ENCODE measurements around the gene LSM3. TPM values are rescaled to one million over a fixed set of nuclear protein-coding genes. Genes with fewer than 3 reads are reported as not detected.

LSM3 gene
- 16.7 and 17.7 TPM in 2 replicates for total RNA-seq (2022)
- Bru-seq, nascent RNA = percentile 85 among the genes with signal in this experiment
- BruChase-seq, experiment 1, labeled RNA remaining after a 6-hour chase = percentile 81 among the genes with signal in this experiment
- percentile 67 among the genes with signal in this experiment for BruChase-seq, experiment 2, labeled RNA remaining after a 2-hour chase
- long read RNA-seq, transcript LSM3-201 (4 exons, 3,815 nt) = major isoform, 312 of 327 reads
- long read RNA-seq, partial matches to known transcripts = 11 of 327 reads
- long read RNA-seq, other reads (novel, unspliced or antisense) = 4 of 327 reads

DNA sequence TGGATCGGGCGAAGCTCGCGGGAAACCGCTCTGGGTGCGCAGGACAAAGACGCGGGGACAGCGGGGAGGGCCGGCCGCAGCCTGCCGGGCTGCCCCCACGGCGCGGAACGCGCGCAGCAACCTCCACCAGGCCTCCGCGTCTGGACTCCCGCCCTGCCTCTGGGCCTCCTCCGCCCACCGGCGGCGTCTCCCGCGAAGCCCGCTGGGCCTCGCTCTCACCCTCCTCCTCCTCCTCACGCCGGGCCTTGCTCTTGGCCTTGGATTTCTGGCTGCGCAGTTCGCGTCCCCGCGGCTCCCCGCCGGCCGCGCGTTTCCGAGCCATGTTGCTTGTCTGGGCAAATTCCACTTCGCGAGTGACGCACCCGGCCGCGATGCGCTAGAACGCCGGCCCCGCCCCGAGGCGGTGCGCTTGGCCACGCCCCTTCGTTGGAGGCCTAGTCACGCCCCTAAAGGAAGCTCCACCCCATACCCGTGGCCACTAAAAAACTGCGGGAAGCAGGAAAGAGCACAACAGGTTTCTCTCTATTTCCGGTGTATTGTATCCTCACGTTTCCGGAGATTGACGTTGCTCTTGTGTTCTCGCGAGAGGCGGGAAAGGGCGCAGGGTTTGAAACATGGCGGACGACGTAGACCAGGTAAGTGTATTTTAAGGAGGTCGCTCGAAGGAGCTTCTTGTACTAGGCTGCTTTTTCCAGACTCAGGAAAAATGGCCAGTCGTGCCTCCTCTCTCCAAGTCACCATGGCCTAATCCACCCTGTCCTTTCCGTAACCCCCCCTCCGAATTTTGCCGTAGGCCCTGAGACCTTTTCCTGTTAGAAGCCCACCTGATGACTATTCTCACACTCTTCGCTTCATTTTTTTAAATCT lies at the start of gene LSM3, which contains the start of gene XPC:
TSS of gene LSM3 (plus strand) at position 571 of the 867 bp plus-strand sequence. CDS start at position 615, 44 bp downstream.
TSS of gene XPC (minus strand) at position 355 of the 867 bp plus-strand sequence. CDS start at position 322, 33 bp downstream.
- intact Hi-C loops (cut with micrococcal nuclease; ENCODE audit: unreplicated experiment) = loop anchor here (2.0 kb wide), 1 partner anchor 34 kb away; no protein-coding TSS in a partner anchor
- TF ChIP-seq, protein P1, sequence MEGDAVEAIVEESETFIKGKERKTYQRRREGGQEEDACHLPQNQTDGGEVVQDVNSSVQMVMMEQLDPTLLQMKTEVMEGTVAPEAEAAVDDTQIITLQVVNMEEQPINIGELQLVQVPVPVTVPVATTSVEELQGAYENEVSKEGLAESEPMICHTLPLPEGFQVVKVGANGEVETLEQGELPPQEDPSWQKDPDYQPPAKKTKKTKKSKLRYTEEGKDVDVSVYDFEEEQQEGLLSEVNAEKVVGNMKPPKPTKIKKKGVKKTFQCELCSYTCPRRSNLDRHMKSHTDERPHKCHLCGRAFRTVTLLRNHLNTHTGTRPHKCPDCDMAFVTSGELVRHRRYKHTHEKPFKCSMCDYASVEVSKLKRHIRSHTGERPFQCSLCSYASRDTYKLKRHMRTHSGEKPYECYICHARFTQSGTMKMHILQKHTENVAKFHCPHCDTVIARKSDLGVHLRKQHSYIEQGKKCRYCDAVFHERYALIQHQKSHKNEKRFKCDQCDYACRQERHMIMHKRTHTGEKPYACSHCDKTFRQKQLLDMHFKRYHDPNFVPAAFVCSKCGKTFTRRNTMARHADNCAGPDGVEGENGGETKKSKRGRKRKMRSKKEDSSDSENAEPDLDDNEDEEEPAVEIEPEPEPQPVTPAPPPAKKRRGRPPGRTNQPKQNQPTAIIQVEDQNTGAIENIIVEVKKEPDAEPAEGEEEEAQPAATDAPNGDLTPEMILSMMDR (IDR thresholded peaks at IDR 0.05; ENCODE audit: unreplicated experiment) = no peak
- no TSS peak for BruUV-seq (replicated peaks)
- peak; percentile 95 for DNase-seq
- Mint-ChIP-seq H3K27me3 (ENCODE audit: unreplicated experiment) (no peaks in the 10 kb centered on the region), H3K9me3 (ENCODE audit: low read depth, unreplicated experiment) (no peaks in the 10 kb centered on the region), H3K4me3 (ENCODE audit: low read depth, unreplicated experiment) (peak within 1 kb of the TSS; percentile 97), H3K27ac (ENCODE audit: unreplicated experiment) (peak within 1 kb of the TSS; percentile 90), H3K4me1 (ENCODE audit: low read depth, unreplicated experiment) (peaks cover 32% of the 10 kb centered on the region), H3K36me3 (ENCODE audit: insufficient read depth, unreplicated experiment) (peaks cover 35% of the 10 kb centered on the region)
- CTCF ChIA-PET = interaction anchor here (0.5 to 1.8 kb wide), 8 partner anchors 11 to 282 kb away, joined by 3 to 8 read pairs (median 4); partner anchors contain the start of genes CHCHD4 and TMEM43

DNA sequence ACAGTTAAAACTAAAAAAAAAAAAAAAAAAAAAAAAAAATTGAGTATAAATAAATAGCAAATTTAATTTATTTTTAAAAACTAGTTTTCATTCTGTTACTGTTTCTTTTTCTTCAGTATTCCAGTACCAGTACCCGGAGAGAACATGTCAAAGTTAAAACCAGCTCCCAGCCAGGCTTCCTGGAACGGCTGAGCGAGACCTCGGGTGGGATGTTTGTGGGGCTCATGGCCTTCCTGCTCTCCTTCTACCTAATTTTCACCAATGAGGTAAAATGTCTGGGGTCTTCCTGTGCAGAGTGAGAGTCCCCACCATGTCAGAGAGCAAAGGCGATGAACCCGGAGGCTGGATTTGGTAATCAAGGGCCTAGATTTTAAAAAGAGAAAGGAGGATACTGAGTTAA lies 49.3 kb upstream of the LSM3 start:
- TF ChIP-seq, protein P1 (IDR thresholded peaks at IDR 0.05; ENCODE audit: unreplicated experiment) = no peak
- Mint-ChIP-seq H3K4me3 (ENCODE audit: low read depth, unreplicated experiment) (no peak overlapping the region), H3K4me1 (ENCODE audit: low read depth, unreplicated experiment) (peaks cover 14% of the 10 kb centered on the region), H3K36me3 (ENCODE audit: insufficient read depth, unreplicated experiment) (peaks cover 47% of the 10 kb centered on the region), H3K27ac (ENCODE audit: unreplicated experiment) (no peak overlapping the region), H3K27me3 (ENCODE audit: unreplicated experiment) (no peaks in the 10 kb centered on the region), H3K9me3 (ENCODE audit: low read depth, unreplicated experiment) (no peaks in the 10 kb centered on the region)
- CTCF ChIA-PET = no interaction called here
- DNase-seq = no peak
- intact Hi-C loops (cut with micrococcal nuclease; ENCODE audit: unreplicated experiment) = loop anchor here (10.0 kb wide), 1 partner anchor 474 kb away; no protein-coding TSS in a partner anchor
- no TSS peak for BruUV-seq (replicated peaks)

DNA sequence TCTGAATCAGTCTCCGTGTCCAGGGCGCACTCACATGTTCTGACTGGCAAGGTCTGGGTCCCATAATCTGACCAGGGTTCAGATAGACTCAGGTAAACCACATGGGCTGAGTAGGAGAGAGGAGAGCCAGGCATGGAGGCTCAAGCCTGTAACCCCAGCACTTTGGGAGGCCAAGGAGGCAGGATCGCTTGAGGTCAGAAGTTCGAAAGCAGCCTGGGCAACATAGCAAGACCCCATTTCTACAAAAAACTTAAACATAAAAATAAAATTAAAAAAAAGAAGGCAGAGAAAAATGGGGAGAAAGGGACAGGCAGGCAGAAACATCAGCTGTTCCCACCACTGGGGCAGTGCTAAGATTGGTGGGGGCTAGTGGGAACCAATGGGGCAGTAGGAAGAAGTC lies 48.4 kb upstream of the LSM3 start:
- no peak overlapping the region for H3K27ac Mint-ChIP-seq (ENCODE audit: unreplicated experiment)
- H3K9me3 Mint-ChIP-seq (ENCODE audit: low read depth, unreplicated experiment) = no peaks in the 10 kb centered on the region
- CTCF ChIA-PET = no interaction called here
- H3K4me1 Mint-ChIP-seq (ENCODE audit: low read depth, unreplicated experiment) = peaks cover 14% of the 10 kb centered on the region
- intact Hi-C loops (cut with micrococcal nuclease; ENCODE audit: unreplicated experiment) = no loop called here
- no peaks in the 10 kb centered on the region for H3K27me3 Mint-ChIP-seq (ENCODE audit: unreplicated experiment)
- H3K36me3 Mint-ChIP-seq (ENCODE audit: insufficient read depth, unreplicated experiment) = peaks cover 48% of the 10 kb centered on the region
- no peak overlapping the region for H3K4me3 Mint-ChIP-seq (ENCODE audit: low read depth, unreplicated experiment)
- no peak for DNase-seq
- TF ChIP-seq, protein P1 (IDR thresholded peaks at IDR 0.05; ENCODE audit: unreplicated experiment) = no peak
- BruUV-seq (replicated peaks) = no TSS peak

DNA sequence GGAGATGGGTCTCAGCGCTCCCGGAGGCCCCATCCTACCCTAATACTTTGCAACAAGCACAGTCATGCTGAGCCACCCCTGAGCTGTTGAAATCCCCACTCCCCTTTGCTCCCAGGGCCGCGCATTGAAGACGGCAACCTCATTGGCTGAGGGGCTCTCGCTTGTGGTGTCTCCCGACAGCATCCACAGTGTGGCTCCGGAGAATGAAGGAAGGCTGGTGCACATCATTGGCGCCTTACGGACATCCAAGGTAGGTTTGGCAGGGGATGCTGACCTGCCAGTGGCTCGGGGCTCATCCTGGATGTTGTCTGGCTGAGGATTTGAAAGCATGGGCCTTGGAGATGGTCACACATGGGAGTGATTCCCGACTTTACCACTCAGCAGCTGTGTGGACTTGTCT lies 47.9 kb upstream of the LSM3 start:
- peaks cover 45% of the 10 kb centered on the region for H3K36me3 Mint-ChIP-seq (ENCODE audit: insufficient read depth, unreplicated experiment)
- H3K9me3 Mint-ChIP-seq (ENCODE audit: low read depth, unreplicated experiment) = no peaks in the 10 kb centered on the region
- BruUV-seq (replicated peaks) = no TSS peak
- H3K4me1 Mint-ChIP-seq (ENCODE audit: low read depth, unreplicated experiment) = peaks cover 14% of the 10 kb centered on the region
- DNase-seq = no peak
- intact Hi-C loops (cut with micrococcal nuclease; ENCODE audit: unreplicated experiment) = no loop called here
- CTCF ChIA-PET = no interaction called here
- no peak overlapping the region for H3K4me3 Mint-ChIP-seq (ENCODE audit: low read depth, unreplicated experiment)
- no peak overlapping the region for H3K27ac Mint-ChIP-seq (ENCODE audit: unreplicated experiment)
- H3K27me3 Mint-ChIP-seq (ENCODE audit: unreplicated experiment) = no peaks in the 10 kb centered on the region
- TF ChIP-seq, protein P1 (IDR thresholded peaks at IDR 0.05; ENCODE audit: unreplicated experiment) = no peak

Data from Calu3 (cell line).